Measurements from ENCODE around the gene GUCY2C.
A peak's percentile ranks its signal among the peaks of the same experiment; 100 is the strongest.

GUCY2C gene

GRCh38 chr12:14571779-14572178, 124.6 kb downstream of the GUCY2C start:
- Histone ChIP-seq H3K4me1 (ENCODE audit: control insufficient read depth, insufficient read depth, low read length, poor library complexity, severe bottlenecking) (no peaks in the 10 kb centered on the region), H3K27ac (ENCODE audit: low read depth, low read length, severe bottlenecking) (no peak overlapping the region), H3K9me3 (ENCODE audit: control insufficient read depth, low read length) (no peaks in the 10 kb centered on the region), H3K4me3 (ENCODE audit: extremely low read depth, insufficient read depth, low read length, poor library complexity, severe bottlenecking) (no peak overlapping the region), H3K36me3 (ENCODE audit: control insufficient read depth, insufficient read depth, low read length) (no peaks in the 10 kb centered on the region)
- no CpG with 5 or more reads among the region's 3 CpGs for WGBS, 2 experiments (ENCODE audit: insufficient coverage in 2 of 2)

GRCh38 chr12:14570231-14570630, 126.2 kb downstream of the GUCY2C start:
- Histone ChIP-seq H3K27ac (ENCODE audit: low read depth, low read length, severe bottlenecking) (no peak overlapping the region), H3K9me3 (ENCODE audit: control insufficient read depth, low read length) (no peaks in the 10 kb centered on the region), H3K4me3 (ENCODE audit: extremely low read depth, insufficient read depth, low read length, poor library complexity, severe bottlenecking) (no peak overlapping the region), H3K4me1 (ENCODE audit: control insufficient read depth, insufficient read depth, low read length, poor library complexity, severe bottlenecking) (no peaks in the 10 kb centered on the region), H3K36me3 (ENCODE audit: control insufficient read depth, insufficient read depth, low read length) (no peaks in the 10 kb centered on the region)
- 75 to 88% methylated on average over 1 of the region's 1 CpG for WGBS, 2 experiments (ENCODE audit: insufficient coverage in 2 of 2)

GRCh38 chr12:14567351-14568162, 128.8 kb downstream of the GUCY2C start, which contains the start of gene PLBD1:
PLBD1 (minus strand) TSS chr12:14567883; CDS start chr12:14567696, 187 bp downstream.
- H3K27ac ChIP-seq (ENCODE audit: low read depth, low read length, severe bottlenecking), result no peak within 1 kb of the TSS
- 10 to 11% methylated on average over 68 to 76 of the region's 76 CpGs for WGBS, 2 experiments (ENCODE audit: insufficient coverage in 2 of 2)

GRCh38 chr12:14564336-14564959, 132.0 kb downstream of the GUCY2C start:
- WGBS, 2 experiments (ENCODE audit: insufficient coverage in 2 of 2), result 86 to 90% methylated on average over 1 to 2 of the region's 2 CpGs
- Histone ChIP-seq H3K4me3 (ENCODE audit: extremely low read depth, insufficient read depth, low read length, poor library complexity, severe bottlenecking) (no peak overlapping the region), H3K27ac (ENCODE audit: low read depth, low read length, severe bottlenecking) (no peak overlapping the region), H3K4me1 (ENCODE audit: control insufficient read depth, insufficient read depth, low read length, poor library complexity, severe bottlenecking) (no peaks in the 10 kb centered on the region), H3K36me3 (ENCODE audit: control insufficient read depth, insufficient read depth, low read length) (no peaks in the 10 kb centered on the region), H3K9me3 (ENCODE audit: control insufficient read depth, low read length) (no peaks in the 10 kb centered on the region)

More at GRCh38 chr12:14567351-14568162, 128.8 kb downstream of the GUCY2C start, which contains the start of gene PLBD1:
- Histone ChIP-seq H3K9me3 (ENCODE audit: control insufficient read depth, low read length) (no peaks in the 10 kb centered on the region), H3K36me3 (ENCODE audit: control insufficient read depth, insufficient read depth, low read length) (no peaks in the 10 kb centered on the region), H3K4me3 (ENCODE audit: extremely low read depth, insufficient read depth, low read length, poor library complexity, severe bottlenecking) (peak within 1 kb of the TSS; percentile 37), H3K4me1 (ENCODE audit: control insufficient read depth, insufficient read depth, low read length, poor library complexity, severe bottlenecking) (no peaks in the 10 kb centered on the region)

GRCh38 chr12:14563046-14563445, 133.4 kb downstream of the GUCY2C start:
- H3K27ac ChIP-seq (ENCODE audit: low read depth, low read length, severe bottlenecking), result no peak overlapping the region
- H3K4me1 ChIP-seq (ENCODE audit: control insufficient read depth, insufficient read depth, low read length, poor library complexity, severe bottlenecking), result no peaks in the 10 kb centered on the region
- 87 to 95% methylated on average over 3 to 4 of the region's 4 CpGs for WGBS, 2 experiments (ENCODE audit: insufficient coverage in 2 of 2)

More at GRCh38 chr12:14563046-14563445, 133.4 kb downstream of the GUCY2C start:
- no peaks in the 10 kb centered on the region for H3K9me3 ChIP-seq (ENCODE audit: control insufficient read depth, low read length)
- H3K4me3 ChIP-seq (ENCODE audit: extremely low read depth, insufficient read depth, low read length, poor library complexity, severe bottlenecking), result no peak overlapping the region
- no peaks in the 10 kb centered on the region for H3K36me3 ChIP-seq (ENCODE audit: control insufficient read depth, insufficient read depth, low read length)

All from mesodermal cell (in vitro differentiated cells).